GM21367 (cell line): Measurements from ENCODE around the gene LTC4S.

Experiments
- ATAC-seq: cut with Tn5 transposase; IDR thresholded peaks from one replicate; pipeline ENCODE4 v1.9.1; 2021; ENCODE audit not compliant: unreplicated experiment

LTC4S gene

GRCh38 chr5:179795049-179795862 is 1.5 kb downstream of the LTC4S start:
- no peak for ATAC-seq

- peak; percentile 72 for ATAC-seq
Observed at GRCh38 chr5:179795863-179796833, 2.4 kb downstream of the LTC4S start.

DNA sequence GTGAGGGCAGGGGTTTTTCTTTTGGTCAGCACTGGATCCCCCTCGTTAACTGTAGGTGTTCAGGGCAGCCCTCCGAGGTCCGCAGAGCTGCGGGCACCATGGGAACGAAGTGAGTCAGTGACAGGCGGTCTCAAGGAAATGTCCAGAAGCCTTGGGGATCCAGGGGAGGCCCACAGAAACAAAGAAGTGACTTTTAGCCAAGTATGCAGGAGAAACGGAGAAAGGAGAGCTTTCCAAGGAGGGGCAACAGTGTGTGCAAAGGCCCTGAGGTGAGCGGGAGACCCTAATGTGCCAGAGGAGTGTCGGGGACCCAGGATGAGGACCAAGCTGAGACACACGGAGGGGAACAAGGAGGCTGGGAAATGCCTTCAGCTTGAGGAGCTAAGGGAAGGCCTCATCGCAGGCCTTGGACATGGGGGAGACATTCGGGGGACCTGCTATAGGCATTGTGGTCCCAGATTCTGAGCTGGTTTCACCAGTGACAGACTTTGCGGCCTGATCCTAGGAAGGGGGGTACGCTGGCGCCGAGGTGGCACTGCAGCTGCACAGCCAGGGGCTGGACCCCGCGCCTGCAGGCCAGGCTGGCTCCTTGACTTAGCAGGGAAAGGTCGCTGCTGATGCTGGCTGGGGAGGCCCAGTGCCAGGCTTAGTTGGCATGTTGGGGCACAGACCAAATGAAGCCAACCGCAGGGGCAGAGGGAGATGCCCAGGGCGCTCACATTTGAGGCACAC is 3.3 kb downstream of the LTC4S start:
- no peak for ATAC-seq

- no peak for ATAC-seq
Observed at GRCh38 chr5:179797741-179798140, 4.0 kb downstream of the LTC4S start.

GRCh38 chr5:179798144-179798770 is 4.5 kb downstream of the LTC4S start:
- ATAC-seq, result no peak

DNA sequence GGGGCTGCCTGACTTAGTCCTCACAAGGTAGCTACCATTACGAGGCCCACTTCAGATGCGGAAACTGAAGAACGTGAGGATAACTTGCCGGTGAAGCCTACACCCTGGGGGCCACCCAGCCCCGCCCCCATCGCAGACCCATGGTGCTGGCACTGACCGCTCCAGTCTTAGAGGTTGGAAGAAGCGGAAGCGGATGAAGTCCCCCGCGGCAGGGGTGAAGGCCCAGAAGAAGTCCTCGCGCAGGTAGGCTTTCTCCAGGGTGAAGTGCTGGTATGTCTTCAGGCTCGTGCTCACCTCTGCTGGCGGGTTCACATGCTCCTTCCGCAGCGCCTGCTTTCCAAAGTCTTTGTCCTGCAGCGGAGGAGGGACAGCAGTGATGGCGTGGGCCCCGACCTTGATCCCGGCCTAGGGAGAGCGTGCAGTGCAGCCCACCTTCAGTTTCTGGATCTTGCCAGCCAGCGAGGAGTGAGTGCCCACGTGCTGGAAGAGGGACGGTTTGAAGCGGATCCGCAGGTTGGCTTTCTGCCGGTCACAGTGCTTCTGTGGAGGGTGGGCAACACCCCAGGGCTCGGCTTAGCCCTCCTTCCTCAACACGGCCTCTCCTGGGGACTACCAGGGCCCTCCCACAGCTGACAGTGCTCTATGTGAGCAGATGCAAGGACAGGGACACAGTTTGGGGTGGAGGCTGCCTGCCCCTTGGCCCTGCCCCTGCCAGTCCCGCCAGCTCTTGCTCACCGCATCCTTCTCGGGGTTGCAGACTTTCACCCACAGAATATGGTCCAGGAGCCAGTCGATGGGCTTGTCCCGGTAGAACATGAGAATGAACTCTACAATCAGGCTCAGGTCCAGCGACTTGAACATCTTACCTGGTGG is 5.2 kb downstream of the LTC4S start:
- ATAC-seq, result no peak

DNA sequence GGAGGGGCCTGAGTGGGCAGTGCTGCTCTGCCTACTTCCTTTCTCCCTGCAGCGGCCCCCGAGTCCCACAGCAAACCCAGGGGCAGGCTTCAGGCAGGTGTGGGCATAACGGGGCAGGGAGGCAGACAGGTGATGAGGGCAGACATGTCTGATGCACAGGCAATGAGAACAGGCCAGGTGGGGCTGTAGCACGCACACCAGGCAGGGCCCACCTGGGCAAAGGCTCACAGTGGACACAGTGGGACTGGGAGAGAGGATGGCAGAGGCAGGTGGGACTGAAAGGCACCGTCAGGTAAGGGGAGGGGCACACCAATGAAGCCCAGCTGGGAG is 5.8 kb downstream of the LTC4S start:
- ATAC-seq, result no peak

GRCh38 chr5:179800071-179800695 is 6.4 kb downstream of the LTC4S start:
- no peak for ATAC-seq

DNA sequence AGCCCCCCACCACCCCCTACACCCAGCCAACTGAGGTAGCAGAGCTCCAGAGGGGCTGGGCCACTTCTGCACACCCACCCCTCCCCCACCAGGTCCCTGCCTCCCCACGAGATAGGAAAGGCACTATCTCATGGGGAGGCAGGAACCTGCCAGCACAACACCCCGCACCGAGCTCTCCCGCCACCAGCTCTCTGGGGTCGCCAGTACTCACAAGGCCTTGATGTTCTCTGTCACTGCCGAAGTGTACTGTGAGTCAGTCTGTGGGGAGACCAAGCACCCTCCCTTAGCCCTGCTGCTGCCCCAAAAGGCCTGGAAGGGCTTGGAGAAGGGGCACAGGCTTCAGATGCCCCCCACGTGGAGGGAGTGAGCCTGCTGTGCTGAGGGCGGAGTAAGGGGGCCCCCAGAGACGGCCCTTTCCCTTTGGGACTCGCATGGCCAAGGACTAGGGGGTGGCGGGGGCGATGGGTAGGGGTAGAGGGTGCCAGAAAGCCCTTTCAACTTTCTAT is 7.0 kb downstream of the LTC4S start:
- ATAC-seq, result no peak

DNA sequence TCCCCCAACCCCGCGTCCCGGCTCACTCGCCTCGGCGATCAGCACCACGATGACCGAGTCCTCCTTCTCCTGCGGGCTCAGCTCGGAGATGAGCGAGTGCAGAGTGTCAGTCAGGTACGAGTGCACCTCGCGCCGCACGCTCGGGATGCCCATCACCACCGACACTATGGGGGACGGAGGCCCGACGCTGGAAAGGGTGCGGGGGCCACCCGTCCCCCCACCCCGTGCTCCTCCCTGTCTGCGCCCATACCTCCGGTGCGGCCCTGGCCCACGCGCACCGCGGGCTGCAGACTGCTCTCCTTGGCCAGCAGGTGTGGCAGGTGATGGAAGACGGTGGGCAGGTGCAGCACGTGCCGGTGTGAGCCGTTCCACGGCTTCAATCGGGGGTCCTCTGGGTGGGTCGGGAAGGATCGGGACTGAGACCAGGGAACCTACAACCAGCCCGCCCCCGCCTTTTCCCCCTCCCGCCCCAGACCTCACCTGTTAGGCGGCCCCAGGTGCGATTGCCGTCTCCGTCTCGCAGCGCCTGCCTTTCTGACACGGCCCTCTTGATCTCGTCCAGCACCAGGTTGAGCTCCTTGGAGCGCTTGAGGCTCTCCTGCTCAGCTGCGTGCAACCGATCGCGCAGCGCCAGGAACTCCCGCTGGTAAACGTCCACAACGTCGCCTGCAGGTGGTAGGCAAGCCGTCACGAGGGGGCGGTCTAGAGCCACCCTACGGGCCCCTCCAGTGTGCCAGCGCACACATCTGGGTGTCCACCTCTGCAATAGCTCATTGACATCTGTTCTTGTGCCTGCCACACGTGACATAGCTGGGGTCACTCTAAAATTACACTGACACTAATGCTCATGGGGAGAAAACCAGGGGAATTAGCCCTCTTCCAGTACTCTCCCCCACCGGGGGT is 7.8 kb downstream of the LTC4S start:
- ATAC-seq, result no peak

DNA sequence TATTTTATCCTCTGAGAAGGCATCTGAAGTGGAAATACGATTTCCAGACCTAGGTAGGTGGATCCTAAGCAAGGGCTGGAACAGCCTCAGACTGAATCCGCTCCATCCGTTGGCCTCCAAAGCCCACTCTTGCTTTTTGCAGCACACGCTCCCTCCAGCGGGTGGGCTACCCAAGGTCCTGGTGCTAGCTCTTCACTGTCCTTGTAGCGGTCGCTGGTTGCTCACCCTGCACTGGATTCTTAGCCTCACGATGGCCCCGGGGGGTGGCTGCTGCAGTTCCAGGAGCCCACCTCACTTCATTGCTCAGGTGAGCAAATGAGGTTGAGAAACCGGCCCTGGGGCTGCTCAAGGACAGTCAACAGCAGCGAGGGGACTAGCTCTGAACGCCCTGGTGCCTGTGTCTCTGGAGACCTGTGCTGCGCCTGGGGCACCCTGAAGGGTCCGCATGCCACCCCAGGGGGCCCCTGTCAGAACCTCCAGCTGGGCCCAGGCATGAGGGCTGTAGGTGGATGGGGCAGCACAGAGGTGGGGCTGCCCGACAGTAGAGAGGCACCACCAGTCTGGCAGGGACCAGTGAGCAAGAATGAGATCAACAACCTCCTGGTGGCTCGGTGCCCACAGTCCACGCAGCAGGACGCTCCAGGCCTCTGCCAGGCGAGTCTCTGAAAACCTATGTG is 8.6 kb downstream of the LTC4S start:
- no peak for ATAC-seq

- ATAC-seq, result no peak
Observed at GRCh38 chr5:179802950-179803562, 9.3 kb downstream of the LTC4S start.

GRCh38 chr5:179803651-179804554 is 10.1 kb downstream of the LTC4S start:
- ATAC-seq, result no peak

DNA sequence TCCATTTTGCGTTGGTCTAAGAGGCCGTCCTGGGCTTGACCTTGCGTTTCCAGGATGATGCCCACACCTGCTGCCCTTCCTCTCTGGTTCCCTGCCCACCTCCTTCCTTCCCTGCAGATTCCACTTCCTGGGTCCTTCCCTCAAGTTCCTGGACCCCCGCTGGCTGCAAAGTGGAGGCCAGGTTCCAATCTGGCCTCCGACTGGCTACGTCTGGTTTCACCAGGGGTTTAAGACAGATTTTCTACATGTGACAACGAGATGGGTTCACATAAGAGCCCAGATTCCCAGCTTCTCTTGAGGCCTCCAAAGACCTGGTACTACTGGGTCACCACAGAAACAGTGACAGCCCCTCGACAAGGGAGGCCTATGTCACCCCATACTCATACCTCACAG is 10.8 kb downstream of the LTC4S start:
- ATAC-seq, result no peak

DNA sequence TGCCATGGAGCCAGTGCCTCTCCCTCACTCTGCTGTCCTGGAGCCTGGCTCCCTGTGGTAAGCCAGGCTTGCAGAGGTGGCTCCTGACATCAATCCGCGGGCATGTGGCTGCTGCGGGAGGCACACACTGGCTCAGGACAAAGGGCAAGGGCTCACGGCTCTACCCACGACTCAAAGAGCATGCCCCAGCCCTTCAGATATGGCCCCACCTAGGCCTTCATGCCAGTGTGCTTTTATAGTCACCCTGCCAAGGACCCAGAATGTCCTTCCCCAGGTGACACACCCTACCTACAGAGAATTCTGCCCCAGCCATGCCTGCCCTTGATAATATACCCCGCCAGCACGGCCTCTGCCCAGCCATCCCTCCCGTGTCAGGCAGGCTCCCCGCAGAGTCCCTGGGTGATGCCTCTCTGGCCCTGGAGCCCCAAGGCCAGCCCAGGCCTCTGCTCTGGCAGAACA is 11.3 kb downstream of the LTC4S start:
- ATAC-seq, result no peak
